ENCODE data around the gene DSCAM. TPM values are rescaled to one million over a fixed set of nuclear protein-coding genes. Genes with fewer than 3 reads are reported as not detected.

Gene DSCAM
- total and polyA plus RNA-seq, 2 donors (not counting 3 experiments of a cell fraction or from before 2014, with no cell fraction given): not detected

DNA sequence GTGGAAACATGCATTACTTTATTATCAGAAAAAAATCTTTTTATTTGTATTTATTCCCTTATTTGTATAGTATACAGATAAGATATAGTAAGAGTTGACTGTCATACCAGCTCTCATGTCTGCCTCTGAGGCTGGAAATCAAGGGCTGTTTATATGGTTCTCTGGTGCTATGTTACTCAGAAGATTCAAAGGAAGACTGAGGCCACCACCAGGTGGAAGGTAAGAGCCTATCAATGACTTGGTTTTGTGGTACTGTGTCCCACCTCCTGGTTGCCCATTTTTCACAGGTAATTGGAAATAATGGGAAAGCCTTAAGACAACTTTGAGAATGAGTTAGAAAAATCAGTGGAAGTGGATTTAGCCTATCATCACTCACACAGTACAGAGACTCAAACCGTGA is 342.1 kb downstream of the DSCAM start:
- TF ChIP-seq GATA2 (IDR thresholded peaks at IDR 0.05; ENCODE audit: insufficient read depth, insufficient read length, low read depth, low read length) (no peak), EZH2 (IDR thresholded peaks at IDR 0.05; ENCODE audit: borderline replicate concordance, low read depth, low read length, severe bottlenecking) (no peak), POLR2AphosphoS5 (IDR thresholded peaks at IDR 0.05; ENCODE audit: insufficient read depth, low read depth, low read length) (no peak), POLR2A (IDR thresholded peaks at IDR 0.05; ENCODE audit: low read depth, low read length) (no peak), FOS (IDR thresholded peaks at IDR 0.05; ENCODE audit: borderline replicate concordance, insufficient read depth, low read length) (no peak), JUN (IDR thresholded peaks at IDR 0.05; ENCODE audit: borderline replicate concordance, insufficient read depth, insufficient read length, low read depth) (no peak), MYC (IDR thresholded peaks at IDR 0.05; ENCODE audit: low read depth, low read length) (no peak)
- TF ChIP-seq, protein P1, sequence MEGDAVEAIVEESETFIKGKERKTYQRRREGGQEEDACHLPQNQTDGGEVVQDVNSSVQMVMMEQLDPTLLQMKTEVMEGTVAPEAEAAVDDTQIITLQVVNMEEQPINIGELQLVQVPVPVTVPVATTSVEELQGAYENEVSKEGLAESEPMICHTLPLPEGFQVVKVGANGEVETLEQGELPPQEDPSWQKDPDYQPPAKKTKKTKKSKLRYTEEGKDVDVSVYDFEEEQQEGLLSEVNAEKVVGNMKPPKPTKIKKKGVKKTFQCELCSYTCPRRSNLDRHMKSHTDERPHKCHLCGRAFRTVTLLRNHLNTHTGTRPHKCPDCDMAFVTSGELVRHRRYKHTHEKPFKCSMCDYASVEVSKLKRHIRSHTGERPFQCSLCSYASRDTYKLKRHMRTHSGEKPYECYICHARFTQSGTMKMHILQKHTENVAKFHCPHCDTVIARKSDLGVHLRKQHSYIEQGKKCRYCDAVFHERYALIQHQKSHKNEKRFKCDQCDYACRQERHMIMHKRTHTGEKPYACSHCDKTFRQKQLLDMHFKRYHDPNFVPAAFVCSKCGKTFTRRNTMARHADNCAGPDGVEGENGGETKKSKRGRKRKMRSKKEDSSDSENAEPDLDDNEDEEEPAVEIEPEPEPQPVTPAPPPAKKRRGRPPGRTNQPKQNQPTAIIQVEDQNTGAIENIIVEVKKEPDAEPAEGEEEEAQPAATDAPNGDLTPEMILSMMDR (IDR thresholded peaks at IDR 0.05; ENCODE audit: extremely low read depth in 1 of 2, insufficient read depth in 1 of 2, low read depth in 1 of 2, low read length in 2 of 2): no peak
- TF ChIP-seq, protein P2, sequence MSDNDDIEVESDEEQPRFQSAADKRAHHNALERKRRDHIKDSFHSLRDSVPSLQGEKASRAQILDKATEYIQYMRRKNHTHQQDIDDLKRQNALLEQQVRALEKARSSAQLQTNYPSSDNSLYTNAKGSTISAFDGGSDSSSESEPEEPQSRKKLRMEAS (IDR thresholded peaks at IDR 0.05; ENCODE audit: insufficient read depth, insufficient read length): no peak
- Histone ChIP-seq H3K36me3 (ENCODE audit: control insufficient read depth in 2 of 2, extremely low read depth in 1 of 2, insufficient read depth in 2 of 2, low read length in 2 of 2) (no peaks in the 10 kb centered on the region), H3K9ac (replicated peaks; ENCODE audit: extremely low read depth, insufficient read depth, low read length) (no peak overlapping the region), H3K4me2 (ENCODE audit: insufficient read depth, low read length) (no peak overlapping the region), H3K9me1 (replicated peaks; ENCODE audit: control insufficient read depth, extremely low read depth, insufficient read depth, low read length) (no peaks in the 10 kb centered on the region), H3K27me3 (ENCODE audit: control insufficient read depth in 2 of 2, insufficient read depth in 2 of 2, low read length in 2 of 2) (no peaks in the 10 kb centered on the region), H3K4me1 (ENCODE audit: control insufficient read depth, extremely low read depth, insufficient read depth, low read length) (no peaks in the 10 kb centered on the region), H2AFZ (ENCODE audit: low read depth, low read length) (no peak overlapping the region), H3K27ac (ENCODE audit: insufficient read depth, low read depth, low read length) (no peak overlapping the region), H4K20me1 (replicated peaks; ENCODE audit: control insufficient read depth, extremely low read depth, insufficient read depth, low read length) (no peaks in the 10 kb centered on the region), H3K4me3 (replicated peaks in 1 of 3; ENCODE audit: insufficient read depth in 1 of 3, low read depth in 1 of 3, low read length in 3 of 3) (no peak overlapping the region), H3K9me3 (replicated peaks; ENCODE audit: control insufficient read depth, insufficient read depth, low read length) (peaks cover 8% of the 10 kb centered on the region), H3K79me2 (ENCODE audit: control insufficient read depth, insufficient read depth, low read length) (no peaks in the 10 kb centered on the region)
- dilution Hi-C loops (cut with MboI; ENCODE audit: extremely low pct_ligation_motif_present, low sequenced_read_pairs): no loop called here
- no peak for FAIRE-seq
- no TSS peak for BruUV-seq (replicated peaks)
- POLR2A ChIA-PET: no interaction called here
- intact Hi-C loops (cut with micrococcal nuclease): no loop called here
- CTCF ChIA-PET: no interaction called here
- DNase-seq (ENCODE audit: low read depth, low spot score): no peak
